ENCODE measurements around the gene DDTL. TPM values are rescaled to one million over a fixed set of nuclear protein-coding genes. Genes with fewer than 3 reads are reported as not detected.

DDTL gene
- total and polyA plus RNA-seq, 9 of the 15 experiments (the other 6 are each of a cell fraction or from before 2014, with no cell fraction given) = 0.05 to 1.7 (median 0.59) TPM; not detected in 4

DNA sequence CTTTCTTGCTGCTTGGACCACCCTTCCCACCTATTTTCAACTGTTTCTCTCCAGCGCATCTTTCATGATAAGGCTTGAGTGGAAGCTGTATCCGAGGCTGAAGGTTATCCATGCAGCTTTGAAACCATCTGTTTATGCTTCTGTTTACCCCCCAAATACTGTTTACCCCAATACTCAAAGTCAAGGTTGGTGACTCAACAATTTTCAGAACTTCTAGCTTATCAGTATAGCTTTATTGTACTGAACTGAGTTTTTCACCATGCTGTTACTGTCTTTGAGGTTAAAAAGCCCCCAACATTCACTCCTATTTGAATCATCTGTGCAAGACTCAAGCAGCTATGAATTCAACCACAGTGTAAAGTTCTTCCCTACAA, 43.3 kb downstream of the DDTL start:
- no peak overlapping the region; the same call in 1 of the 2 replicates for H3K4me2 ChIP-seq (ENCODE audit: insufficient read depth, low read length)
- WGBS (ENCODE audit: insufficient coverage, low coverage, missing lambda C conversion rate) = 23% methylated on average over 2 of the region's 2 CpGs
- in situ Hi-C loops (cut with MboI) = no loop called here

DNA sequence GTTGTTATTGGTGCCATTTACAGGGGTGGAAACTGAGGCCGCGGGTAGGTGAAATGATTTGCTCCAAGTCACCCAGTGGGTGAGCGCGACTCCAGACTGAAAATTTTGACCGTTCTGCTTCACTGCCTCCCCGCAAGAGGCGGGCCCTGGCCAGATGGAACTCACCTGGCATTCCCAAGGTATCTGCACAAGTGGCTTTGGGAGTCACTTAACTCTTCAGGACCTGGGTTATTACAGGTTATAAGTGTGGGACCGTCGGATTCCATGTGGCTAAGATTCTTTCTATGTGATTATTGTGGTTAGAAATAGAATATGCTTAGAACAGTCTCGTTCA, 45.0 kb downstream of the DDTL start:
- Histone ChIP-seq H3K36me3 (ENCODE audit: control insufficient read depth, insufficient read depth, low read length) (peaks cover 5% of the 10 kb centered on the region; the same call in 1 of the 3 replicates), H3K27ac (ENCODE audit: extremely low read depth, low read depth, low read length) (peak overlapping the region; percentile 59), H3K4me1 (replicated peaks in 1 of 2; ENCODE audit: control insufficient read depth in 2 of 2, insufficient read depth in 2 of 2, low read length in 2 of 2) (peaks cover 9 to 23% of the 10 kb centered on the region in 2 experiments; a peak in 4 of 5 replicates), H3K9ac (ENCODE audit: insufficient read depth in 1 of 2, low read depth in 2 of 2, low read length in 2 of 2) (peak overlapping the region; percentile 66 to 93), H3K79me2 (ENCODE audit: control insufficient read depth, insufficient read depth, low read length) (peaks cover 54% of the 10 kb centered on the region), H3K9me1 (ENCODE audit: control insufficient read depth, insufficient read depth, low read length) (no peaks in the 10 kb centered on the region), H3K27me3 (ENCODE audit: control insufficient read depth in 2 of 2, insufficient read depth in 2 of 2, low read length in 2 of 2) (no peaks in the 10 kb centered on the region), H3K4me3 (peak overlapping the region; percentile 79), H3K4me2 (ENCODE audit: insufficient read depth, low read length) (peak overlapping the region; percentile 95), H2AFZ (ENCODE audit: low read depth, low read length) (peak overlapping the region; percentile 72), H3K9me3 (replicated peaks; ENCODE audit: control insufficient read depth, insufficient read depth, low read depth, low read length) (peaks cover 3% of the 10 kb centered on the region; the same call in 1 of the 2 replicates), H4K20me1 (replicated peaks; ENCODE audit: control insufficient read depth, insufficient read depth, low read length) (no peaks in the 10 kb centered on the region)
- in situ Hi-C loops (cut with MboI) (no loop called here), intact Hi-C loops (cut with micrococcal nuclease) (no loop called here)
- FAIRE-seq = no peak
- no TSS peak for BruUV-seq (replicated peaks)
- WGBS (ENCODE audit: insufficient coverage, low coverage, missing lambda C conversion rate) = 2% methylated on average over 10 of the region's 10 CpGs
- POLR2A ChIA-PET = no interaction called here
- CTCF ChIA-PET (ENCODE audit: low intra/inter-chr PET ratio) = no interaction called here
- DNase-seq (ENCODE audit: extremely low read depth in 1 of 4, low spot score in 3 of 4) = no peak
- peak; percentile 10 for ATAC-seq
- TF ChIP-seq HDAC8 (tag; IDR thresholded peaks at IDR 0.05) = no peak
- TF ChIP-seq ZBTB40 (IDR thresholded peaks at IDR 0.05) = no peak
- no peak for TF ChIP-seq ZBTB40 (CRISPR knock-in tag; IDR thresholded peaks at IDR 0.05)

More for the DNA sequence above, 43.3 kb downstream of the DDTL start:
- DNase-seq (ENCODE audit: extremely low read depth in 1 of 4, low spot score in 3 of 4) = no peak
- no peaks in the 10 kb centered on the region for H3K27me3 ChIP-seq (ENCODE audit: control insufficient read depth in 2 of 2, insufficient read depth in 2 of 2, low read length in 2 of 2)
- ChIA-PET CTCF (ENCODE audit: low intra/inter-chr PET ratio) (no interaction called here), POLR2A (no interaction called here)
- peak; percentile 48 for FAIRE-seq
- H3K36me3 ChIP-seq (ENCODE audit: control insufficient read depth, insufficient read depth, low read length) = peaks cover 5% of the 10 kb centered on the region; the same call in 1 of the 3 replicates
- peaks cover 3% of the 10 kb centered on the region; the same call in 1 of the 2 replicates for H3K9me3 ChIP-seq (replicated peaks; ENCODE audit: control insufficient read depth, insufficient read depth, low read depth, low read length)
- H3K27ac ChIP-seq (ENCODE audit: extremely low read depth, low read depth, low read length) = no peak overlapping the region; the same call in 2 of the 3 replicates
- peaks cover 18 to 23% of the 10 kb centered on the region in 2 experiments; a peak in 4 of 5 replicates for H3K4me1 ChIP-seq (replicated peaks in 1 of 2; ENCODE audit: control insufficient read depth in 2 of 2, insufficient read depth in 2 of 2, low read length in 2 of 2)
- BruUV-seq (replicated peaks) = no TSS peak
- 0 out of 2 replicates have a peak, but pooled peaks have one; percentile 23 for TF ChIP-seq C11orf30 (IDR thresholded peaks at IDR 0.05; ENCODE audit: low read depth)
- TF ChIP-seq NFE2 (IDR thresholded peaks at IDR 0.05; ENCODE audit: low read depth) = peak; percentile 16; the same call in 1 of the 2 replicates
- TF ChIP-seq ZNF57 (CRISPR knock-in tag; IDR thresholded peaks at IDR 0.05) = no peak
- TF ChIP-seq ZNF316 (IDR thresholded peaks at IDR 0.05) = peak; percentile 48; the same call in 1 of the 2 replicates
- no peak for TF ChIP-seq HMGN3 (IDR thresholded peaks at IDR 0.05; ENCODE audit: borderline replicate concordance, extremely low read depth, insufficient read length, low read depth, low read length)
- ATAC-seq = no peak
- intact Hi-C loops (cut with micrococcal nuclease) = no loop called here
- H3K9me1 ChIP-seq (ENCODE audit: control insufficient read depth, insufficient read depth, low read length) = no peaks in the 10 kb centered on the region
- peak overlapping the region; percentile 92 for H2AFZ ChIP-seq (ENCODE audit: low read depth, low read length)
- peaks cover 39% of the 10 kb centered on the region for H3K79me2 ChIP-seq (ENCODE audit: control insufficient read depth, insufficient read depth, low read length)
- H3K4me3 ChIP-seq = no peak overlapping the region
- no peak overlapping the region for H3K9ac ChIP-seq (ENCODE audit: insufficient read depth in 1 of 2, low read depth in 2 of 2, low read length in 2 of 2)
- no peaks in the 10 kb centered on the region for H4K20me1 ChIP-seq (replicated peaks; ENCODE audit: control insufficient read depth, insufficient read depth, low read length)
